ENCODE data around the gene DAZAP2. TPM values are rescaled to one million over a fixed set of nuclear protein-coding genes. Genes with fewer than 3 reads are reported as not detected.
"Not testable (repeated sequence)": the region's sequence is repeated elsewhere in the genome, so short reads cannot be mapped to it uniquely, and the experiment has no call there.

Gene DAZAP2
- polyA plus RNA-seq, 4 donors, result 325 to 498 (median 480) TPM

GRCh38 chr12:51218607-51219161 lies 19.9 kb upstream of the DAZAP2 start:
- Histone ChIP-seq H3K4me3 (ENCODE audit: low read depth in 1 of 3, low read length in 3 of 3) (peak overlapping the region; percentile 67 to 95 (median 88)), H3K27me3 (ENCODE audit: control insufficient read depth in 3 of 3, insufficient read depth in 3 of 3, low read length in 3 of 3) (no peaks in the 10 kb centered on the region), H3K27ac (ENCODE audit: low read depth in 1 of 3, low read length in 2 of 3) (peak overlapping the region; percentile 48 to 95 (median 78)), H3K4me1 (ENCODE audit: control insufficient read depth in 3 of 3, insufficient read depth in 2 of 3, low read depth in 1 of 3, low read length in 2 of 3) (peaks cover 3 to 12% (median 7%) of the 10 kb centered on the region in 3 donors), H3K36me3 (ENCODE audit: control insufficient read depth in 3 of 3, insufficient read depth in 2 of 3, low read depth in 1 of 3, low read length in 3 of 3) (no peaks in the 10 kb centered on the region), H3K9me3 (ENCODE audit: control insufficient read depth in 2 of 2, insufficient read depth in 1 of 2, low read depth in 1 of 2, low read length in 1 of 2) (no peaks in the 10 kb centered on the region)
- 20 to 45% (median 23%) methylated on average over 10 of the region's 10 CpGs for WGBS, 3 donors
- peak; percentile 65 to 77 for DNase-seq
- no peak for FAIRE-seq

- peak overlapping the region in 1 of 3 donors; percentile 78 for H3K27ac ChIP-seq (ENCODE audit: low read depth in 1 of 3, low read length in 2 of 3)
- H3K36me3 ChIP-seq (ENCODE audit: control insufficient read depth in 3 of 3, insufficient read depth in 2 of 3, low read depth in 1 of 3, low read length in 3 of 3), result no peaks in the 10 kb centered on the region
- H3K4me3 ChIP-seq (ENCODE audit: low read depth in 1 of 3, low read length in 3 of 3), result no peak overlapping the region
- no peaks in the 10 kb centered on the region for H3K9me3 ChIP-seq (ENCODE audit: control insufficient read depth in 2 of 2, insufficient read depth in 1 of 2, low read depth in 1 of 2, low read length in 1 of 2)
- FAIRE-seq (no peak), DNase-seq (peak in 1 of 2 donors; percentile 60)
- H3K4me1 ChIP-seq (ENCODE audit: control insufficient read depth in 3 of 3, insufficient read depth in 2 of 3, low read depth in 1 of 3, low read length in 2 of 3), result peaks cover 3 to 12% (median 7%) of the 10 kb centered on the region in 3 donors
- WGBS, 3 donors, result 18 to 55% (median 44%) methylated on average over 5 of the region's 5 CpGs
- H3K27me3 ChIP-seq (ENCODE audit: control insufficient read depth in 3 of 3, insufficient read depth in 3 of 3, low read length in 3 of 3), result no peaks in the 10 kb centered on the region
These were observed 19.3 kb upstream of the DAZAP2 start for GRCh38 chr12:51219322-51219721.

GRCh38 chr12:51219857-51220256 lies 18.8 kb upstream of the DAZAP2 start:
- 82 to 88% (median 84%) methylated on average over 12 of the region's 12 CpGs for WGBS, 3 donors
- not testable (repeated sequence) for DNase-seq; FAIRE-seq; H3K36me3 ChIP-seq (ENCODE audit: control insufficient read depth in 3 of 3, insufficient read depth in 2 of 3, low read depth in 1 of 3, low read length in 3 of 3); H3K4me3 ChIP-seq (ENCODE audit: low read depth in 1 of 3, low read length in 3 of 3); H3K27me3 ChIP-seq (ENCODE audit: control insufficient read depth in 3 of 3, insufficient read depth in 3 of 3, low read length in 3 of 3); H3K9me3 ChIP-seq (ENCODE audit: control insufficient read depth in 2 of 2, insufficient read depth in 1 of 2, low read depth in 1 of 2, low read length in 1 of 2)
- Histone ChIP-seq H3K4me1 (ENCODE audit: control insufficient read depth in 3 of 3, insufficient read depth in 2 of 3, low read depth in 1 of 3, low read length in 2 of 3) (peaks cover 3 to 12% (median 7%) of the 10 kb centered on the region in 3 donors), H3K27ac (ENCODE audit: low read depth in 1 of 3, low read length in 2 of 3) (peak overlapping the region in 1 of 3 donors; percentile 78)

- Histone ChIP-seq H3K36me3 (ENCODE audit: control insufficient read depth in 3 of 3, insufficient read depth in 2 of 3, low read depth in 1 of 3, low read length in 3 of 3) (peaks cover 0 to 3% (median 0%) of the 10 kb centered on the region in 3 donors), H3K4me1 (ENCODE audit: control insufficient read depth in 3 of 3, insufficient read depth in 2 of 3, low read depth in 1 of 3, low read length in 2 of 3) (peaks cover 3 to 12% (median 7%) of the 10 kb centered on the region in 3 donors), H3K9me3 (ENCODE audit: control insufficient read depth in 2 of 2, insufficient read depth in 1 of 2, low read depth in 1 of 2, low read length in 1 of 2) (no peaks in the 10 kb centered on the region), H3K4me3 (ENCODE audit: low read depth in 1 of 3, low read length in 3 of 3) (no peak overlapping the region), H3K27me3 (ENCODE audit: control insufficient read depth in 3 of 3, insufficient read depth in 3 of 3, low read length in 3 of 3) (no peaks in the 10 kb centered on the region), H3K27ac (ENCODE audit: low read depth in 1 of 3, low read length in 2 of 3) (no peak overlapping the region)
- DNase-seq, result no peak
- 46 to 47% (median 47%) methylated on average over 7 of the region's 7 CpGs for WGBS, 3 donors
- FAIRE-seq, result no peak
These were observed 16.2 kb upstream of the DAZAP2 start for GRCh38 chr12:51222461-51222860.

- DNase-seq (no peak), FAIRE-seq (no peak)
- Histone ChIP-seq H3K4me1 (ENCODE audit: control insufficient read depth in 3 of 3, insufficient read depth in 2 of 3, low read depth in 1 of 3, low read length in 2 of 3) (no peaks in the 10 kb centered on the region), H3K9me3 (ENCODE audit: control insufficient read depth in 2 of 2, insufficient read depth in 1 of 2, low read depth in 1 of 2, low read length in 1 of 2) (no peaks in the 10 kb centered on the region), H3K27ac (ENCODE audit: low read depth in 1 of 3, low read length in 2 of 3) (no peak overlapping the region), H3K27me3 (ENCODE audit: control insufficient read depth in 3 of 3, insufficient read depth in 3 of 3, low read length in 3 of 3) (no peaks in the 10 kb centered on the region), H3K36me3 (ENCODE audit: control insufficient read depth in 3 of 3, insufficient read depth in 2 of 3, low read depth in 1 of 3, low read length in 3 of 3) (peaks cover 0 to 3% (median 0%) of the 10 kb centered on the region in 3 donors), H3K4me3 (ENCODE audit: low read depth in 1 of 3, low read length in 3 of 3) (no peak overlapping the region)
- 83 to 88% (median 86%) methylated on average over 3 of the region's 3 CpGs for WGBS, 3 donors
These were observed 14.0 kb upstream of the DAZAP2 start for GRCh38 chr12:51224625-51225024.

- Histone ChIP-seq H3K36me3 (ENCODE audit: control insufficient read depth in 3 of 3, insufficient read depth in 2 of 3, low read depth in 1 of 3, low read length in 3 of 3) (peaks cover 0 to 3% (median 0%) of the 10 kb centered on the region in 3 donors), H3K27me3 (ENCODE audit: control insufficient read depth in 3 of 3, insufficient read depth in 3 of 3, low read length in 3 of 3) (no peaks in the 10 kb centered on the region), H3K27ac (ENCODE audit: low read depth in 1 of 3, low read length in 2 of 3) (no peak overlapping the region), H3K9me3 (ENCODE audit: control insufficient read depth in 2 of 2, insufficient read depth in 1 of 2, low read depth in 1 of 2, low read length in 1 of 2) (no peaks in the 10 kb centered on the region), H3K4me3 (ENCODE audit: low read depth in 1 of 3, low read length in 3 of 3) (no peak overlapping the region), H3K4me1 (ENCODE audit: control insufficient read depth in 3 of 3, insufficient read depth in 2 of 3, low read depth in 1 of 3, low read length in 2 of 3) (no peaks in the 10 kb centered on the region)
- DNase-seq (no peak), FAIRE-seq (no peak)
- 91 to 98% (median 95%) methylated on average over 4 of the region's 4 CpGs for WGBS, 3 donors
These were observed 13.4 kb upstream of the DAZAP2 start for GRCh38 chr12:51225234-51225633.

- WGBS, 3 donors, result 93 to 97% (median 94%) methylated on average over 2 of the region's 2 CpGs
- FAIRE-seq, result no peak
These were observed 12.9 kb upstream of the DAZAP2 start for GRCh38 chr12:51225771-51226170.

GRCh38 chr12:51227112-51227511 lies 11.5 kb upstream of the DAZAP2 start:
- 79 to 89% (median 85%) methylated on average over 5 of the region's 5 CpGs for WGBS, 3 donors
- not testable (repeated sequence) for FAIRE-seq

More at GRCh38 chr12:51225771-51226170, 12.9 kb upstream of the DAZAP2 start:
- no peak for DNase-seq
- H3K4me1 ChIP-seq (ENCODE audit: control insufficient read depth in 3 of 3, insufficient read depth in 2 of 3, low read depth in 1 of 3, low read length in 2 of 3), result no peaks in the 10 kb centered on the region
- H3K27ac ChIP-seq (ENCODE audit: low read depth in 1 of 3, low read length in 2 of 3), result no peak overlapping the region
- peaks cover 0 to 3% (median 0%) of the 10 kb centered on the region in 3 donors for H3K36me3 ChIP-seq (ENCODE audit: control insufficient read depth in 3 of 3, insufficient read depth in 2 of 3, low read depth in 1 of 3, low read length in 3 of 3)
- no peaks in the 10 kb centered on the region for H3K9me3 ChIP-seq (ENCODE audit: control insufficient read depth in 2 of 2, insufficient read depth in 1 of 2, low read depth in 1 of 2, low read length in 1 of 2)
- H3K27me3 ChIP-seq (ENCODE audit: control insufficient read depth in 3 of 3, insufficient read depth in 3 of 3, low read length in 3 of 3), result no peaks in the 10 kb centered on the region
- no peak overlapping the region for H3K4me3 ChIP-seq (ENCODE audit: low read depth in 1 of 3, low read length in 3 of 3)

GRCh38 chr12:51227962-51228361 lies 10.7 kb upstream of the DAZAP2 start:
- Histone ChIP-seq H3K27ac (ENCODE audit: low read depth in 1 of 3, low read length in 2 of 3) (no peak overlapping the region), H3K4me1 (ENCODE audit: control insufficient read depth in 3 of 3, insufficient read depth in 2 of 3, low read depth in 1 of 3, low read length in 2 of 3) (no peaks in the 10 kb centered on the region), H3K4me3 (ENCODE audit: low read depth in 1 of 3, low read length in 3 of 3) (no peak overlapping the region), H3K9me3 (ENCODE audit: control insufficient read depth in 2 of 2, insufficient read depth in 1 of 2, low read depth in 1 of 2, low read length in 1 of 2) (no peaks in the 10 kb centered on the region), H3K27me3 (ENCODE audit: control insufficient read depth in 3 of 3, insufficient read depth in 3 of 3, low read length in 3 of 3) (no peaks in the 10 kb centered on the region), H3K36me3 (ENCODE audit: control insufficient read depth in 3 of 3, insufficient read depth in 2 of 3, low read depth in 1 of 3, low read length in 3 of 3) (peaks cover 0 to 3% (median 0%) of the 10 kb centered on the region in 3 donors)
- FAIRE-seq (no peak), DNase-seq (no peak)
- WGBS, 3 donors, result 95 to 97% (median 97%) methylated on average over 1 of the region's 1 CpG

More at GRCh38 chr12:51227112-51227511, 11.5 kb upstream of the DAZAP2 start:
- not testable (repeated sequence) for H3K36me3 ChIP-seq (ENCODE audit: control insufficient read depth in 3 of 3, insufficient read depth in 2 of 3, low read depth in 1 of 3, low read length in 3 of 3); H3K27me3 ChIP-seq (ENCODE audit: control insufficient read depth in 3 of 3, insufficient read depth in 3 of 3, low read length in 3 of 3); H3K4me3 ChIP-seq (ENCODE audit: low read depth in 1 of 3, low read length in 3 of 3); DNase-seq; H3K4me1 ChIP-seq (ENCODE audit: control insufficient read depth in 3 of 3, insufficient read depth in 2 of 3, low read depth in 1 of 3, low read length in 2 of 3); H3K27ac ChIP-seq (ENCODE audit: low read depth in 1 of 3, low read length in 2 of 3); H3K9me3 ChIP-seq (ENCODE audit: control insufficient read depth in 2 of 2, insufficient read depth in 1 of 2, low read depth in 1 of 2, low read length in 1 of 2)

Data from small intestine (tissue), 7 donors.